CD4-positive, alpha-beta T cell treated with Interferon gamma for 1 hour (primary cell): ENCODE measurements around the gene FAM221B.

Experiments
- DNase-seq: peaks from one replicate; pipeline ENCODE4 v3.0.0-alpha.2; 2020

The FAM221B gene, protein sequence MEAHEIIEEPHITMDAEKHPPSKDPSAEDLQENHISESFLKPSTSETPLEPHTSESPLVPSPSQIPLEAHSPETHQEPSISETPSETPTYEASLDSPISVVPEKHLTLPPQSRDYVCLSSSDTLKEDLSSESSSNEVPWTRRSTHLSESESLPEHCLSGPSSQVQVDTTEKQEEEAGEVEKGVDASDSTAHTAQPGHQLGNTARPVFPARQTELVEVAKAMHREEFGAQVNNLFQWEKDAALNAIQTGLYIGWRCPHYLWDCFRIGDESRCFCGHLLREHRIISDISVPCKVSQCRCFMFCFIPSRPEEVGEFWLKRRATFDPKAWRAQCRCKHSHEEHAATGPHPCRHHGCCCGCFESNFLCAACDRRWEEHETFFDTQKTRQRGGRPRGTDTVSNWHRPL

DNA sequence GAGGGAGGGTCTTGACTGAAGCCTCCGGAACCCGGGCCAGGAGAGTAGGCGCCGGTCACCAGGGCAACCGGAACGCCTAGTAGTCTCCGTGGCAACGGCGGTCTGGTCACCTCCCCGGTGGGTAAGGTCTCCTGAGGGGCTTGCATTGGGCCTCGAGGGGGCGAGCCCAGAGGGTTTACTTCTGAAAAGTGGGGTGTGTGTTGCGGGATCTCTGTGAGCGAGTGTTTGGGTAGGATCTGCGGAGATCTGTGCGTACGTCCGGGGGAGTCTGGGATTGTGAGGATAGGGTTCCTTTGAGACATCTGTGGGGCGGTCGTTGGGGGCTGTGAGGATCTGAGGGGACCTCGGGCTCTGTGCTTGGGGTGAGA lies at the start of gene FAM221B:
FAM221B (minus strand) TSS at position 17 of the 368 bp plus-strand sequence. CDS start 2,571 bp downstream, outside the sequence.
- DNase-seq: no peak

DNA sequence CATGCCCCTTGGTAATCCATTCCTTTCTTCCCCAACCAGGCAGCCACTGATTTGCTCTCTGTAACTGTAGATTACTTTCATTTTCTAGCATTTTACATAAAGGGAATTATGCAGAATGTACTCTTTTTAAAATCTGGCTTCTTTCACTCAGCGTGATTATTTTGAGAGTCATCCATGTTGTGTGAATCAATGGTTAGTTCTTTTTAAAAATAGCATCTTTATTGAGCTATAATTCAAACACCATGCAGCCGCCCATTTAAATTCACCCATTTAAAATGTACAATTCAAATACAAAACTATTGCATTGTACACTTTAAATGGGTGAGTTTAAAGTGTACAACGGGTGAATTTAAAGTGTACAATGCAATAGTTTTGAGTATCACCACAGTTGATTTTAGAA lies 44.0 kb upstream of the FAM221B start:
- no peak for DNase-seq

DNA sequence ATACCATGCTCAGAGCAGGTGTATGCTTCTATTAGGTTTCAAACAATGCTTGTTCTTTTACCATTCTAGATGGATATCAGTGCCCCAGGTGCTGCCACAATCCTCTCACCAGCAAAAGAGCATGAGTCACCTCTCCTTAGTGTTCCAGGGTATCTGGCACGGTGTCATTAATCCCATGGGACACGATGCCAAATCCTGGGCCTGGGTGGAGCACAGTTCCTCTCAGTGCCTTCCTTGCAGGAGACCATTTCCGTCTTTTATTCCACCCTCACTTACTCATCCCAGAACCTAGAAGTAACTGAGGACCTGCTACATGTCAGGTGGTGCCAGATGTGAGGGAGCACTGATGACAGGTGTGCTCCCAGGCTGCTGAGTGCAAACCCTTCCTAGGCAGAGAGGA lies 43.0 kb upstream of the FAM221B start:
- no peak for DNase-seq

DNA sequence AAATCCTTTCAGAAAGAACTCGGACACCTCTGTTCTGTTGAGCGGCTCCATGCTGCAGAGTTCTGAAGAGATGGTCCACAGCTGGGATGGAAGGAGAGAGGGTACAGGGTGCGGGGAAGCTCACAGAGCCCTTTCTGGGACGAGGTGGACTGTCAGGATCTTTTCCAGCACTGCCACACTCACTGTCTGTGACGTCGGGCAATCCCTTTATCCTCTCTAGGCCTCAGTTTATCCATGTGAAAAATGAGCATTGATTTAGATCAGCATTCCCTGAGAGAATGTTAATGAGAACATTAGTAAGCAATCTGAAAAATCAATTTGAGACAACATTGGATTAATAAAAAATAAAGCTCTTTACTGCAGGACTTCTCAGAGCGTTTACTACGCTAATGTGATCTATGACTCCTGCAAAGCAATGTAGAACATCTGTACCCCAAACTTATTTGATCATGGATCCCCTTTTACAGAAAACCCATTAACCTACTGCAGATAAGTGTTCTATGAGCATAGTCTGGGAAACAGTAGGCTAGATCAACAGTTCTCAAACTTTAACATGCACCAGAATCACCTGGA lies 41.9 kb upstream of the FAM221B start, which contains the start of gene OR13J1:
OR13J1 (minus strand) TSS at position 51 of the 573 bp plus-strand sequence; CDS start at position 51, 0 bp downstream.
- no peak for DNase-seq

DNA sequence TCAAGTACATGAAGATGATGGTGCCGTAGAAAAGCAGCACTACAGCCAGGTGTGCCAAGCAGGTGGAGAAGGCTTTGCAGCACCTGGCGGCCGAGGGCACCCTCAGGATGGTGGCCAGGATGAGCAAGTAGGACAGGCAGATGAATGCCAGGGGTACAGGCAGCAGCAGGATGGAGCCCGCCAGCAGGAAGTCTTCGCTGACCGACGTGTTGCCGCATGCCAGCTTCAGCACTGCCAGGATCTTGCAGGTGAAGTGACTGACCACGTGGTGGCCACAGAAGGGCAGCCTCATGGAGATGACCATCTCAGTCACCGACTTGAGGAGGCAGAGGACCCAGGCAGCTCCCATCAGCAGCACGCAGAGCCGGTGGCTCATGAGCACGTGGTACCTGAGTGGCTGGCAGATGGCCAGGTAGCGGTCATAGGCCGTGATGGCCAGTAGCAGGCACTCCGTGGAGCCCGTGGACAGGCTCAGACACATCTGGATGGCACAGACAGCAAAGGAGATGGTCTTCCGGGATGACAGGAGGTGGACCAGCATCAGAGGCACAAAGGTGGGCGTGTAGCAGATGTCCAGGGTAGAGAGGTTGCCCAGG lies 41.2 kb upstream of the FAM221B start:
- no peak for DNase-seq

DNA sequence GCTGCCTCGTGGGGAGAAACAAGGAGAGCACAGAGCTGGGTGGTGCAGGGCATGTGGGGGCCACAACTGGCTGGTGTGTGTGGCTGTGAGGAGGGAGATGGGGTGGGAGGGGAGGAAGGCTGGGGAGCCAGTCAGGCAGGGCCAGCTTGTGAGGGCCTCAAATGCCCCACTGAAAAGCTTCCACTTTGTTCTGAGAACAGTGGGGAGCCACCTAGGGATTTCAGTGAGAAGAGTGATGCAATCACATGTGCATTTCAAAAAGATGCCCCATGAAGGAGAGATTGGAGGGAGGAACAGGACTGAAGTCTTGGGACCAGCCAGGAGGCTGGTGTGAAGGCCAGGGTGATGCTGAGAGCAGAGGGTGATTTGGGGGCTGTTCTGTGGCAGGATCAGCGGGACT lies 40.4 kb upstream of the FAM221B start:
- no peak for DNase-seq

DNA sequence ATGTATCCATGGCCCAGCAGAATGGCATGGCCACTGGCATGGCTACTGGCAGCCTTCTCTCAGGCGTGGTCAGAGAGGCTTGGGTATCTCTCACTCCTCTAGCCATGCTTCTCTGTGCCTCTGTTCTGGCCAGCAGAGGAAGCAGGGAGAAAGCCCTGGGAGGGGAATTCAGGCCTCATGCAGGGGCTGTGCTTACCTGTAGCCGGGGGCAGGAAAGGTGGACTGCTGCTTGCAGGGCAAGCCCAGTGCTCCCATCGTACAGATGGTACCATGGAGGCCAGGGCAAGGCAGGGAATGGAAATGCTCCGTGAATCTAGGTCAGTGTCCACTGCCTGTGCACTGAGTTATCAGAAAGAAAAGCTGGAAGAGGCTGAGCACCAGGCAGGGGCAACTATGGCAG lies 39.0 kb upstream of the FAM221B start:
- no peak for DNase-seq

DNA sequence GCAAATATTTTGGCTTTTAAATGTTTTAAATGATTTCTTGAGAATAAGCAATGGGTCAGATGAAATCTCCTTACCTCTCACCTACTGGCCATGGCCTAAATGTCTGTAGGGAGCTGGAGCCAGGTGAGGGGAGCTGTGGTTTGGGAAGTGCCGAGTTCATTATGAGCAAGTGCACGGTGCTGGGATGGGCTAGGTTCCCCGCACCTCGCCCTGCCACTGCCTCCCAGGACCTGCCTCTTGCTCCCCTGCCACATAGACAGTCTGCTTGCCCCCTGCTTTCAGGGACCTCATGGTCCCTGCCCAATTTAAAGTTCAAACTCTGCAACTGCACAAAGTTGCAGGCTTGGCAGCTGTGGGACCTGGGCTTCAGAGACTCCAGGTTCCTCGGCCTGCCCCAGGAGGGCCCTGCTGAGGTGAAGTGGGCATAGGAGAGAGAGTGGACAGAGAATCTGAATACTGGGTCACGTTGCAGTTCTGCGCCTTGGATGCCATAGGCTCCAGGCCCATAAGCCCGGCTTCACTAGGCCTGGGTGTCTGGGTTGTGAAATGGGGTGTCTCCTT lies 36.2 kb upstream of the FAM221B start:
- DNase-seq: no peak

DNA sequence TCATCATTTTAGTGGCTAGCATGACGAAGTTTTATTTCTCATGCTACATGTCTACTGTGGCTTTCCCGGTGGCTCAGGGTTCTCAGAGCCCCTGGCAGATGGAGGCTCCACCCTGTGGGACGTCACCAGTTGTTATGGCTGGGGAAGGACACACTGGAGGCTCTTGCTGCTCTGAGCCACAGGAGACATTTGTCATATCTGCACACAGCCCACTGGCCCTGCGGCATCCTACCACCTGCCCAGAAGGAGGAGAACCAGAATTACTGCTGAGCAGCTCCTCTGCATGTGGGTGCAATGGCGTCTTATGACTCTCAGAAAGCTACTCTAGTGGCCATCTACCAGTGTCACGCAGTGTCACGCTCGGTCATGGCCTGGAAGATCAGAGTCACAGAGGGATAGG lies 35.1 kb upstream of the FAM221B start:
- DNase-seq: no peak

DNA sequence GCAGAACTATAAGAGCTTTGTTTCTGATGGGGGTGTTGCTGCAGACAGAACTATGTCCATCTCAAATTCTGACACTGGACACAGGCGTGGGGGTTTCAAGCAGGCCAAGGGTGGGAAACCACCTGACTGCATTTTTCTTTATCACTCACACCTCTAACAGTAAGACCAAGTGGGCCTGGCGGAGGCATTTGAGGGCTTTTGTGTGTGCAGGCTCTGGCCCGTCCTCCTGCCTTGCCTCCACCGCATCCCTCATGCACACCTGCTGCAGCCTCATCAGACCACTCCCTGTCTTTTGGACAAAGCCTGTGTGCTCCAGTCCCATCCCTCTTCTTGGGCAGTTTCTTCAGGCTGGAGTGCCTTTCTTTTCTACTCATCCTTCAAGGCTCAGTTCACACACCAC lies 33.8 kb upstream of the FAM221B start:
- no peak for DNase-seq

DNA sequence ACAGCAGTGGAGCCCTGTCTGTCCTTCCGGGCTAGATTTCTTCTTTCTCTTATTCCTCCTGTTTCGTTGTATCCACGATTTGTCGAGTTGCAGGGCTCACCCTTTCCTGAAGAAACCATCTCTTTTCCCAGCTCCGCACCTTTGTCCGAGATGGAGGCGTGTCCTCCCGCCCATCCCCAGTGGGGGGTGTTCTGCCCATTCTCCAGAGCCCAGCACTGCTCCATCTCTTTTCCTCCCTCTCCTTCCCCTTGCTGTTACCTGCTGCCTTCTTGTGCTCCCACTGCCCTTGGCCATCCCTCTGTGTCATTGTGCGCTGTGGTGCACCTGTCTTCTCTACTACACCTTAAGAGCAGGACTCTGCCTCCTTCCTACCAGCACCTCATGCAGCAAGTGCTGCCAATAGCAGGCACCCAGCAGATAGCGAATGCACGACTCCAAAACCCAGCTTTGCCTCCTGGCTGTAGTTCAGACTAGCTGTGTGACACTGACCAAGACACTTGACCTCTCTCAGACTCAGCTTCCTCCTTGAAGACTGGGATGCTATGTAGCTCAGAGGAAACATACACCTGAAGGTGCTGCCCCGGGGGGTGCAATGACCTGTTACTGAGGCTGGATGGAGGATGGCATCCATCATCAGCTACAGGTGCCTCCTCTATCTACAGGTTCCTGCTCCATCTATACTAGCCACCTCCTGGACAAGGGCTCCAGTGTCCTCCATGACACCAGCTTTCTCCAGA lies 32.8 kb upstream of the FAM221B start:
- DNase-seq: no peak

DNA sequence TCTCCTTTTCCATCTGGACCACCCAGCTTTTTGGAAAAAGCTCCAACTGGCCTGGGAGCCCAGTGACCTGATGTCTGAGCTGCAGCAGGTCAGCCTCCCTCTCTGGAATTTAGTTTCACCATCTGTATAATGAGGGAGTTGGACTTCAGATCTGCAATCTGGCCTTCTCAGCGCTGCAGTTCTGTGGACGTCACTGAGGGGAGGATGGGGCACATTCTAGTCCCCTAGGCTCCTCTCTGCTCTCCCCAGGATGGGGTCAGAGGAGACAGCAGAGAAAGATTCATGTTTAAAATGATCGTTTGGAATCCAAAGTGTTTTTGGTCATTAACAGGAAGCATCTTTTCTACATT lies 31.4 kb upstream of the FAM221B start:
- no peak for DNase-seq

DNA sequence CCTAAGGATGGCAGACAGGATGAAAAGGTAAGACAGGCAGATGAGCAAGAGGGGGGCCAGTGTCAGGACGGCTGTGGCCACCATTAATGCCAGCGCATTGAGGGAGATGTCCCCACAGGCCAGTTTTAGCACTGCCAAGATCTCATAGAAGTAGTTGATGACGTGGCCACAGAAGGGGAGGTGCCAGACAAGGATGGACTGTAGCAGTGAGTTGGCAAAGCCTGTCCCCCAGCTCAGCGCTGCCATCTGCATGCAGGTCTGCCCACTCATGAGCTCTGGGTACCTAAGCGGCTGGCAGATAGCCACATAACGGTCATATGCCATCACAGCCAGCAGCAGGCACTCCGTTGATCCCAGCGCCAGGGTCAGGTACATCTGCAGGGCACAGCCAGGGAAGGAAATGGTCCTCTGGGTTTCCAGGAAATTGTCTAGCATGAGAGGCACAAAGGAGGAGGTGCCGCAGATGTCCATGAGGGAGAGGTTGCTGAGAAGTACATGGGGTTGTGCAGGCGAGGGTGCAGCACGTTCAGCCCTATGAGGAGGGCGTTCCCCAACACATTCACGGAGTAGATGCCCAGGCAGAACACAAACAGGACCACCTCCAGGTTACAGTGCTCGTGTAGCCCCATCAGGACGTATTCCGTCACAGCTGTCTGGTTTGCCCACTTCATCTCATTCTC lies 30.9 kb upstream of the FAM221B start:
- DNase-seq: peak; percentile 50

DNA sequence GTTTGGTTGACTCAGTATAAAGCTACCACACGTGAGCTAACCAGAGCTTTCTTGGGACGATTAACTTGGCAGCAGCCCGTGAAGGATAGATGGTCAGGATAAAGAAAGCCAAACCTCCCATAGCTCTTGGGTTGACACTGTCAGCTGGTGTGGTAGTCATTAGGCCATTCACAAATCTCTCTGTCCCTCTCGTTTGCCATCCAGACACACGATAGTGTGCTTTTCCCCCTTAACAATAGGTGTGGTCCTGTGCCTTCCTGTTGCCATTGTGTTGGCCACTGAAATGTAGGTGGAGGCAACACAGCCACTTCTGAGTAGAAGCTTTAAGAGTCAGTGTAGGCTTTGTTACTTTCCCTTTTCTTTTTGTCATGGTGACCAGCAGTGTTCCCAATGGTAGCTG lies 29.9 kb upstream of the FAM221B start:
- no peak for DNase-seq

DNA sequence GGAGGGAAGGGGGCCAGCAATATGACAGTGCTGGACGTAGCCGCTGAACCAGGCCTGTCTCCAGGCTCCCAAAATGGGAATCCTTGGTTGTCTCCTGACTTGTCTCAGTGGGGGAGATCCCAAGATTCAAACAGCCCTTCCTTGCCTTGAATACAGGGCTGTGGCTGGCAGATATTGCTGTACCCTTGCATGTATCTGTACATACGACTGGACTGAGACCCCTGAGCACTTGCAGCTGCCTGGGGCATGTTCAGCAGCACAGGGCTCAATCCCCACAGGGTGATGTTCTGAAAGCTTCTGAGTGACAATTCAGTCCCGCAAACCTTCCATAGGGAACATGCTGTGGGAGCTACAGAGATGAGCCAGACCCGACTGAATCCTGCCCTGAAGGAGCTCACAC lies 28.4 kb upstream of the FAM221B start:
- no peak for DNase-seq

DNA sequence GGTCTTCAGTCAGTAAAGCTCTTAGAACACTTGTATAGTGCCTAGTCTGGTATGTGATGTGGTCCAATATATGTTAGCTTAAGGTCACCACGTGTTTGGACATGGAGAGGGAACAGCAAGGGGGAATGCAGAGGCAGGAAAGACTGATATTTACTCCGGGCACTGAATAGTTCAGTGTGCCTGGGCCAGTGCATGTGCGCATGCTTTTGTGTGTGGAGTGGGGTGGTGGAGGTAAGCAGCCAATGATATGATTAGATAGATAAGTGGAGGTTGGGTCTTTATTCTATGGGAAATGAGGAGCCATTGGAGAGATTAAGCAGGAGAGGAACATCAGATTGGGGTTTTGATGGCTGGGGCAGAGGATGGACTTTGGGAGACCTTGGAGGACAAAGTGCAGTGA lies 27.7 kb upstream of the FAM221B start:
- no peak for DNase-seq

DNA sequence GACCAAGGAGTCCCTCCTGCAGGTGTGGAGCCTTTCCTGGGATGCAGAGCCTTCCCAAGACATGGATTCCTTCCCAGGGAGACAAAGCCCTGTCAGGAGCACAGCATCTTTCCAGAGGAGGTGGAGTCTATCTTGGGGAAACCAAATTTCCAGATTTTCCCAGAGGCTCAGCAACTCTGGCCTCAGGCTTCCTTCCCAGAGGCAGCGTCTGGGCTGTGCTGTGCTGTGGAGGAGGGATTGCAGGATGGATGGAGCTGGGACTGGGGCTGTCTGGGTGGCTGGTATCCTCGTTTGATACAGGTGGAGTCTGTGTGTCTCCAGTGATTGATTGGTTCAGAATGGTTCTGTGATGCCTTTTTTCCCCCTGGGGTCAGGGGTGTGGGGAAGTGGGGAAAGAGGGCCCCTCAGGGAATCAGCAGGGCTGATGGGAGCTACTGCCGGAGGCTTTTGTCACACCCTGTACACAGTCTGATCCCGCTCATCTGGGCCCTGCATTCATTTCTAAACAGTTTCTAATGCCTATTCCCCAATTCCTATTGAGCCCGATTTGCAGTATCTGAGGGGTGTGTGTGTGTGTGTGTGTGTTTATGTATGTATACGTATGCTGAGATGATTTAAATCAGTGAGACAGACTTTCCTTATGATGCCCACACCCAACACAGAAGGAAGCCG lies 25.7 kb upstream of the FAM221B start:
- no peak for DNase-seq

DNA sequence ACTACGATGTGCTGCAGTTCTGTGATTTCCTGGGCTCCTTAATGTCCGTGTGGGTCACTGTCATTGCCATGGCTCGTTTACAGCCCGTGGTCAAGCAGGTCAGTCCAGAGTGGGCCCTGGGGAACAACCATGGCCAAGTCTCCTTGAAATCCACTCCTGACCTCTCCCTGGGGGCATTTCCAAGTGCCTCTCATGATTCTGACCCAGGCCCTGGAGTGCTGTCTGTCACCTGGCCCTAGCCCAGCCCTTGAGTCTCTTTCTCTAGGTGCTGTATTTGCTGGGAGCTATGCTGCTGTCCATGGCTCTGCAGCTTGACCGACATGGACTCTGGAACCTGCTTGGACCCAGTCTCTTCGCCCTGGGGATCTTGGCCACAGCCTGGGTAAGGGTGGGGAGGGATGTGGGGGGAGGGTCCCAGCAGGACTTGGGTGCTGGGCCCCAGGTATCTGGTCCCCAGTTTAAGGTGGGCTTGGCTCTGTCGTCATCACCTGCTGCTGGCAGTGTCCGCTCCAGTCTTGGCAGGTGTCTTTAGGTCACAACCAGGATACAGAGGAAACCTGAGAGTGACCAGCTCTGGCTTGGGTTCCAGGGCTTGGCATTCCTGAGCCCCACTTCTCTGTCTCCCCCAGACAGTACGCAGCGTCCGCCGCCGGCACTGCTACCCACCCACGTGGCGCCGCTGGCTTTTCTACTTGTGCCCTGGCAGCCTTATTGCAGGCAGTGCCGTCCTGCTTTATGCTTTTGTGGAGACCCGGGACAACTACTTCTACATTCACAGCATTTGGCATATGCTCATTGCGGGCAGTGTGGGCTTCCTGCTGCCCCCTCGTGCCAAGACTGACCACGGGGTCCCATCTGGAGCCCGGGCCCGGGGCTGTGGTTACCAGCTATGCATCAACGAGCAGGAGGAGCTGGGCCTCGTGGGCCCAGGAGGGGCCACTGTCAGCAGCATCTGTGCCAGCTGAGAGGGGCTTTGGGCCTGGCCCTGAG lies 24.6 kb upstream of the FAM221B start:
- DNase-seq: no peak

DNA sequence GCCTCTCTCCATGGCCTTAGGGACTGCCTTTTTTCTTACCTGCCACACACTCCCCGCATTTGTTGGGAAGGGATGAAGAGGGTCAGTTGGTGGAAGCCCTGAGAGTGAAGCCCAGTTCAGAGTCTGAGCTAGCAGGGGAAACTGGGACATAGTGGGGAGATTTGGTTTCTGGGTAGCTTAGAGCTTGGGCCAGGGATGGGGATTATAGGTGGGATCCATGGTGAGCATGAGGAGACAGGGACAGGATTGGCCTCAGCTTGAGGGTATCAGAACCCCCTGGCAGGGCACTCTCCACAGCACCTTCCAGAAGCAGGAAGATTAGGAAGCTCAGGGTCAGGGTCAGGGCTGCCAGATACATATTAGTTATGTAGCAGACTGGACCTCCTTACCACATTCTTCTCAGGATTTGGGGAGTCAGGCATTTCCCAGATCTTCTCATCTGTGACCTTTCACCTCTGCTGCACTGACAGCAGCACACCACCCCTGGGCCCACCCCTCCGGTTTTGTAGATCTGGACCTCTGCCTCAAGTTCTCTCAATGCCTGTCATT lies 23.8 kb upstream of the FAM221B start:
- no peak for DNase-seq

DNA sequence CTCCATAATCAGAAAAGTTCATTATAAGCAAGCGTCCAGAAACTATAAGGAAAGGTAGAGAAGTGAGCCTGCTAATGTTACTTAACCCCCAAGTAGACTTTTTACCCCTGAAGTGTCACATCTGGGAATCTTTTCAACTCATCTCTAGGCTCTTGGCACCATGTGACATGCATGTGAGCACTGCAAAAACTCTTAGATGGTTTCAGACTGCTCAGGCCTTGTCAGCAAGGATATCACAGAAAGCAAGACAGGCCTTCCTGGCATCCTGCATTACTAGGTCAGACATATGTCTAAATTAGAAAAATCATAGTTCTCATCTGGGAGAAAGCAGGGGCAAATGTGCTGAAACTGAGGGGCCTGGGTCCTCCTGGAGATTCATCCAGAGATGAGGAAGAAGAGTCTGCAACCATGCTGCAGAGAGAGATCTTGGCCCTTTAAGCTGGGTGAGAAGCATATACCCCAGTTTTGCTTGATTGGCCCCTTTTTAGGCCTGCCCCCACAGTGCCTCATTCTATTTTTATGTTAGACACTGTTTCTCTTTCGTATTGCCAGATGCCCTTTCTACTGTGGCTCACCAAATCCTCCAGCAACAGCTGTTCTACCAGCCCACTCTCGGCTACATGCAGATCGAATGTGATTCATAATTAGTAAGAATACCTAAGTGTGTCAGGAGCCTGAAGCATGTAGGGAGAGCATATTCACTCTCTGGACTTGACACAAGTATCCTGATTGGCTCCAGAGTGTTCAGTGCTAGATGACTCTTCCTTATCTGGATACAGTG lies 19.4 kb upstream of the FAM221B start:
- no peak for DNase-seq
